ENCODE measurements around the gene PRICKLE3. TPM values are rescaled to one million over a fixed set of nuclear protein-coding genes. Genes with fewer than 3 reads are reported as not detected.

Gene PRICKLE3
- total RNA-seq, 2 experiments from 2014 or later = 9.9 to 16.7 TPM

DNA sequence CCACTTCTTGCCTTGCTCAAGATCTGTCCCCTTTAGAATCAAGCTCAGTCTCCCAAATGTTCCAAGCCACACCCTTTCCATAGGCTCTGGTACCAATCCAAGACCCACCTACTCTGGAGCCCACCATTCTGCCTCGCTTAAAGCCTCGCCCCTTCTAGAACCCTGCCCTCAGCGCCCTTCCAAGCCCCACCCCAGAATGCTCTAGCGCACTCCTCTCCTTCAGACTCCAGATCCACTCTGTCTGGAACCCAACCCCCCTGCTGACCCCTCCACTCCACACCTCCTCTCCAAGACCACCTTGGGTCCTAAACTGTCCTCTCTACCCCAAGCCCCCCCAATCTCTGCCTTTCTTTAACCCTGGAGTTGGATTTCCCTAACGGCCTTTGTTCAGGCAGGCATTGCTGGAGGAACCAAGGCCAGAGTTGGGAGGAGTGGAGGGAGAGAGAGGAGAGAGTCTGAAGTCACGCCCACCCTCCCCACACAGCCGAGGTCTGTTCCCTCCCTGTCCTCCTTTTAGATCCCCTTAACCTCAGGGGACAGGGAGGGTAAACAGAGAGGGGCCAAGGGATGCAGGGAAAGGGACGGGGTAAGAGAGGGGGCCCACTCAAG, 2.4 kb upstream of the PRICKLE3 start:
- POLR2A ChIA-PET = interaction anchor here (0.8 to 1.4 kb wide), 2 partner anchors 19 to 80 kb away, joined by 3 to 4 read pairs; no protein-coding TSS in a partner anchor
- BruUV-seq (replicated peaks) = no TSS peak
- no peak overlapping the region for H3K4me3 ChIP-seq (ENCODE audit: low read depth, low read length, poor library complexity, severe bottlenecking)

DNA sequence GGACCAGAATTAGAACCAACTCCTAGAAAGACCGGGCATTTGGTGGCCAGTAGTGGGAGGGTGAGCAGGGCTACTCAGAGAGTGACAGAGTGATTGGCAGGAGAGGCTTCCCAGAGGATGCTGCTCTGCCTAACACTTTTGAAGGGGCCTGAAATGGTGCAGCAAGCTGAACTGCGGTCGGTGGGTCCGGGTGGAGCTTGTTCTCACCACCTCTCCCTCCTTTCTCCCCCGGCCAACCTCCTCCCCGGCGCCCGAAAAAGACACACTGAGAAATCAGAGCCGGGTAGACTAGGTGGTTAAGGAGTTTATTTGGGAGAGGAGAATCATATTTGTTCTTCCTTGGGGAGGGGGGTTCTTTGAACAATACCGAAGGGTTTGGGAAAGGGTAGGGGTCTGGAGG, 1.4 kb upstream of the PRICKLE3 start:
- POLR2A ChIA-PET = interaction anchor here (0.8 to 1.4 kb wide), 2 partner anchors 21 to 82 kb away, joined by 3 to 4 read pairs; no protein-coding TSS in a partner anchor
- H3K79me2 ChIP-seq (ENCODE audit: insufficient read depth, low read depth, low read length) = peaks cover 16% of the 10 kb centered on the region; the same call in 1 of the 2 replicates

More for the DNA sequence above, 2.4 kb upstream of the PRICKLE3 start:
- CTCF ChIA-PET (ENCODE audit: unreplicated experiment) = no interaction called here
- Histone ChIP-seq H3K9me3 (ENCODE audit: low read length) (no peaks in the 10 kb centered on the region), H3K4me2 (ENCODE audit: low read length) (no peak overlapping the region), H3K79me2 (ENCODE audit: insufficient read depth, low read depth, low read length) (peaks cover 16% of the 10 kb centered on the region; the same call in 1 of the 2 replicates), H3K4me1 (ENCODE audit: insufficient read depth, low read length, poor library complexity, severe bottlenecking) (peaks cover 34% of the 10 kb centered on the region), H3K27ac (ENCODE audit: low read depth, low read length, poor library complexity, severe bottlenecking) (no peak overlapping the region), H3K9me2 (ENCODE audit: insufficient read depth, low read length) (no peaks in the 10 kb centered on the region), H3K36me3 (ENCODE audit: insufficient read depth, low read length) (peaks cover 3% of the 10 kb centered on the region), H2AFZ (ENCODE audit: low read length) (no peak overlapping the region), H4K20me1 (ENCODE audit: insufficient read depth, low read length) (no peaks in the 10 kb centered on the region)
- no peak for TF ChIP-seq EZH2phosphoT487 (IDR thresholded peaks at IDR 0.05; ENCODE audit: borderline replicate concordance, low read depth, low read length)
- TF ChIP-seq, protein P1, sequence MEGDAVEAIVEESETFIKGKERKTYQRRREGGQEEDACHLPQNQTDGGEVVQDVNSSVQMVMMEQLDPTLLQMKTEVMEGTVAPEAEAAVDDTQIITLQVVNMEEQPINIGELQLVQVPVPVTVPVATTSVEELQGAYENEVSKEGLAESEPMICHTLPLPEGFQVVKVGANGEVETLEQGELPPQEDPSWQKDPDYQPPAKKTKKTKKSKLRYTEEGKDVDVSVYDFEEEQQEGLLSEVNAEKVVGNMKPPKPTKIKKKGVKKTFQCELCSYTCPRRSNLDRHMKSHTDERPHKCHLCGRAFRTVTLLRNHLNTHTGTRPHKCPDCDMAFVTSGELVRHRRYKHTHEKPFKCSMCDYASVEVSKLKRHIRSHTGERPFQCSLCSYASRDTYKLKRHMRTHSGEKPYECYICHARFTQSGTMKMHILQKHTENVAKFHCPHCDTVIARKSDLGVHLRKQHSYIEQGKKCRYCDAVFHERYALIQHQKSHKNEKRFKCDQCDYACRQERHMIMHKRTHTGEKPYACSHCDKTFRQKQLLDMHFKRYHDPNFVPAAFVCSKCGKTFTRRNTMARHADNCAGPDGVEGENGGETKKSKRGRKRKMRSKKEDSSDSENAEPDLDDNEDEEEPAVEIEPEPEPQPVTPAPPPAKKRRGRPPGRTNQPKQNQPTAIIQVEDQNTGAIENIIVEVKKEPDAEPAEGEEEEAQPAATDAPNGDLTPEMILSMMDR (conservative IDR thresholded peaks at IDR 0.05; ENCODE audit: low read length) = no peak
- DNase-seq (ENCODE audit: low spot score) = no peak
- intact Hi-C loops (cut with micrococcal nuclease; ENCODE audit: unreplicated experiment) = no loop called here

More for the DNA sequence above, 1.4 kb upstream of the PRICKLE3 start:
- no peak overlapping the region for H3K27ac ChIP-seq (ENCODE audit: low read depth, low read length, poor library complexity, severe bottlenecking)
- no peaks in the 10 kb centered on the region for H3K9me2 ChIP-seq (ENCODE audit: insufficient read depth, low read length)
- TF ChIP-seq EZH2phosphoT487 (IDR thresholded peaks at IDR 0.05; ENCODE audit: borderline replicate concordance, low read depth, low read length) = no peak
- TF ChIP-seq, protein P1 (conservative IDR thresholded peaks at IDR 0.05; ENCODE audit: low read length) = no peak
- CTCF ChIA-PET (ENCODE audit: unreplicated experiment) = no interaction called here
- H2AFZ ChIP-seq (ENCODE audit: low read length) = no peak overlapping the region
- peaks cover 11% of the 10 kb centered on the region for H3K36me3 ChIP-seq (ENCODE audit: insufficient read depth, low read length)
- H3K4me3 ChIP-seq (ENCODE audit: low read depth, low read length, poor library complexity, severe bottlenecking) = no peak overlapping the region
- BruUV-seq (replicated peaks) = no TSS peak
- H3K4me1 ChIP-seq (ENCODE audit: insufficient read depth, low read length, poor library complexity, severe bottlenecking) = peaks cover 29% of the 10 kb centered on the region
- no peaks in the 10 kb centered on the region for H4K20me1 ChIP-seq (ENCODE audit: insufficient read depth, low read length)
- H3K4me2 ChIP-seq (ENCODE audit: low read length) = no peak overlapping the region
- no peak for DNase-seq (ENCODE audit: low spot score)
- no peaks in the 10 kb centered on the region for H3K9me3 ChIP-seq (ENCODE audit: low read length)
- intact Hi-C loops (cut with micrococcal nuclease; ENCODE audit: unreplicated experiment) = no loop called here
